ENCODE data around the gene HHAT. TPM values are rescaled to one million over a fixed set of nuclear protein-coding genes. Genes with fewer than 3 reads are reported as not detected.

The HHAT gene
- total and polyA plus RNA-seq, 2 donors (not counting 3 experiments of a cell fraction or from before 2014, with no cell fraction given), result 2.4 to 4.3 TPM

- FAIRE-seq, result no peak
- no peak for DNase-seq (ENCODE audit: low read depth, low spot score)
- Histone ChIP-seq H3K4me2 (ENCODE audit: insufficient read depth, low read length) (no peak overlapping the region), H3K27me3 (ENCODE audit: control insufficient read depth in 2 of 2, insufficient read depth in 2 of 2, low read length in 2 of 2) (no peaks in the 10 kb centered on the region), H3K36me3 (ENCODE audit: control insufficient read depth in 2 of 2, extremely low read depth in 1 of 2, insufficient read depth in 2 of 2, low read length in 2 of 2) (no peaks in the 10 kb centered on the region), H3K79me2 (ENCODE audit: control insufficient read depth, insufficient read depth, low read length) (no peaks in the 10 kb centered on the region), H3K4me1 (ENCODE audit: control insufficient read depth, extremely low read depth, insufficient read depth, low read length) (no peaks in the 10 kb centered on the region), H3K9me1 (replicated peaks; ENCODE audit: control insufficient read depth, extremely low read depth, insufficient read depth, low read length) (no peaks in the 10 kb centered on the region), H3K27ac (ENCODE audit: insufficient read depth, low read depth, low read length) (no peak overlapping the region), H2AFZ (ENCODE audit: low read depth, low read length) (no peak overlapping the region), H3K4me3 (replicated peaks in 1 of 3; ENCODE audit: insufficient read depth in 1 of 3, low read depth in 1 of 3, low read length in 3 of 3) (no peak overlapping the region), H3K9me3 (replicated peaks; ENCODE audit: control insufficient read depth, insufficient read depth, low read length) (peaks cover 2% of the 10 kb centered on the region), H4K20me1 (replicated peaks; ENCODE audit: control insufficient read depth, extremely low read depth, insufficient read depth, low read length) (no peaks in the 10 kb centered on the region), H3K9ac (replicated peaks; ENCODE audit: extremely low read depth, insufficient read depth, low read length) (no peak overlapping the region)
- ChIA-PET POLR2A (no interaction called here), CTCF (no interaction called here)
- intact Hi-C loops (cut with micrococcal nuclease) (no loop called here), dilution Hi-C loops (cut with MboI; ENCODE audit: extremely low pct_ligation_motif_present, low sequenced_read_pairs) (no loop called here)
- no TSS peak for BruUV-seq (replicated peaks)
- TF ChIP-seq FOS (IDR thresholded peaks at IDR 0.05; ENCODE audit: borderline replicate concordance, insufficient read depth, low read length) (no peak), MYC (IDR thresholded peaks at IDR 0.05; ENCODE audit: low read depth, low read length) (no peak), EZH2 (IDR thresholded peaks at IDR 0.05; ENCODE audit: borderline replicate concordance, low read depth, low read length, severe bottlenecking) (no peak), POLR2AphosphoS5 (IDR thresholded peaks at IDR 0.05; ENCODE audit: insufficient read depth, low read depth, low read length) (no peak), POLR2A (IDR thresholded peaks at IDR 0.05; ENCODE audit: low read depth, low read length) (no peak), MAX (IDR thresholded peaks at IDR 0.05; ENCODE audit: insufficient read depth, insufficient read length) (no peak), GATA2 (IDR thresholded peaks at IDR 0.05; ENCODE audit: insufficient read depth, insufficient read length, low read depth, low read length) (no peak), JUN (IDR thresholded peaks at IDR 0.05; ENCODE audit: borderline replicate concordance, insufficient read depth, insufficient read length, low read depth) (no peak)
- TF ChIP-seq, protein P1, sequence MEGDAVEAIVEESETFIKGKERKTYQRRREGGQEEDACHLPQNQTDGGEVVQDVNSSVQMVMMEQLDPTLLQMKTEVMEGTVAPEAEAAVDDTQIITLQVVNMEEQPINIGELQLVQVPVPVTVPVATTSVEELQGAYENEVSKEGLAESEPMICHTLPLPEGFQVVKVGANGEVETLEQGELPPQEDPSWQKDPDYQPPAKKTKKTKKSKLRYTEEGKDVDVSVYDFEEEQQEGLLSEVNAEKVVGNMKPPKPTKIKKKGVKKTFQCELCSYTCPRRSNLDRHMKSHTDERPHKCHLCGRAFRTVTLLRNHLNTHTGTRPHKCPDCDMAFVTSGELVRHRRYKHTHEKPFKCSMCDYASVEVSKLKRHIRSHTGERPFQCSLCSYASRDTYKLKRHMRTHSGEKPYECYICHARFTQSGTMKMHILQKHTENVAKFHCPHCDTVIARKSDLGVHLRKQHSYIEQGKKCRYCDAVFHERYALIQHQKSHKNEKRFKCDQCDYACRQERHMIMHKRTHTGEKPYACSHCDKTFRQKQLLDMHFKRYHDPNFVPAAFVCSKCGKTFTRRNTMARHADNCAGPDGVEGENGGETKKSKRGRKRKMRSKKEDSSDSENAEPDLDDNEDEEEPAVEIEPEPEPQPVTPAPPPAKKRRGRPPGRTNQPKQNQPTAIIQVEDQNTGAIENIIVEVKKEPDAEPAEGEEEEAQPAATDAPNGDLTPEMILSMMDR (IDR thresholded peaks at IDR 0.05; ENCODE audit: extremely low read depth in 1 of 2, insufficient read depth in 1 of 2, low read depth in 1 of 2, low read length in 2 of 2), result no peak
Measured at GRCh38 chr1:210703593-210703992, 374.9 kb downstream of the HHAT start.
